HepG2 (cell line): ENCODE measurements around the gene ADI1. TPM values are rescaled to one million over a fixed set of nuclear protein-coding genes. Genes with fewer than 3 reads are reported as not detected.

ENCODE experiments used
- DZIP1 ChIP-seq: sonication (generic); formaldehyde crosslinking; IDR thresholded peaks from 2 replicates; pipeline ENCODE4 v1.5.0; 2020; ENCODE audit warnings: mild to moderate bottlenecking, missing genetic modification reagents
- IRF1 ChIP-seq: sonication (generic); formaldehyde crosslinking; IDR thresholded peaks from 2 replicates; pipeline ENCODE4 v1.4.0; 2020; ENCODE audit warnings: low read depth, mild to moderate bottlenecking, missing genetic modification reagents
- KDM3A ChIP-seq: IDR thresholded peaks from 2 replicates; pipeline ENCODE4 v1.6.1; 2018; ENCODE audit warnings: low read depth, missing compliant biosample characterization
- MIXL1 ChIP-seq: IDR thresholded peaks from 2 replicates; pipeline ENCODE4 v1.6.1; 2016
- MTA1 ChIP-seq: sonication (generic); formaldehyde crosslinking; IDR thresholded peaks from 2 replicates; pipeline ENCODE4 v1.4.0; 2020; ENCODE audit warnings: missing genetic modification reagents, mild to moderate bottlenecking, borderline replicate concordance
- NR2F2 ChIP-seq: IDR thresholded peaks from 2 replicates; pipeline ENCODE4 v1.6.1; 2012; ENCODE audit warnings: low read depth, inconsistent platforms, borderline replicate concordance
- RFX3 ChIP-seq: IDR thresholded peaks from 2 replicates; pipeline ENCODE4 v1.6.1; 2016; ENCODE audit warnings: missing biosample characterization, missing genetic modification reagents
- ZIK1 ChIP-seq: sonication (generic); formaldehyde crosslinking; IDR thresholded peaks from 2 replicates; pipeline ENCODE4 v1.5.0; 2020; ENCODE audit warnings: mild to moderate bottlenecking, low read depth, missing genetic modification reagents, borderline replicate concordance
- ZNF367 ChIP-seq: sonication (generic); formaldehyde crosslinking; IDR thresholded peaks from 2 replicates; pipeline ENCODE4 v1.4.0; 2020; ENCODE audit warnings: missing genetic modification reagents, borderline replicate concordance
- ZNF382 ChIP-seq: sonication (generic); formaldehyde crosslinking; IDR thresholded peaks from 2 replicates; pipeline ENCODE4 v1.5.0; 2020; ENCODE audit warnings: missing genetic modification reagents, mild to moderate bottlenecking, borderline replicate concordance
- ZNF672 ChIP-seq: sonication (generic); formaldehyde crosslinking; IDR thresholded peaks from 2 replicates; pipeline ENCODE4 v1.8.1; 2022; ENCODE audit warnings: missing genetic modification reagents
- ZNF761 ChIP-seq: sonication (generic); formaldehyde crosslinking; conservative IDR thresholded peaks from 2 replicates; pipeline ENCODE4 v1.4.0; 2020; ENCODE audit warnings: mild to moderate bottlenecking, missing genetic modification reagents
- polyA plus RNA-seq, 8 experiments: library from polyadenylated mRNA; depleted of rRNA in 3 of 8; stranded (reverse) in 7 of 8; unstranded in 1 of 8; fragments of >200 nt; fragmentation: Illumina TruSeq in 4 of 8; extraction: Trizol in 4 of 8; gene quantifications; 2 replicates each; pipeline versions ENCODE4 v1.2.1 to v1.2.3, GENCODE V29; 2011 to 2016; ENCODE audit warnings: low read depth in 4 of 8, missing spikeins in 1 of 8, mixed read lengths in 1 of 8; ENCODE audit not compliant: insufficient read depth in 1 of 8
- total RNA-seq, 5 experiments: library from RNA; depleted of rRNA; stranded (reverse); fragments of >200 nt; fragmentation: Illumina TruSeq; extraction: Trizol; gene quantifications; 2 replicates each; pipeline ENCODE4 v1.2.3, GENCODE V29; 2016; ENCODE audit warnings: low read depth in 1 of 5
- TF ChIP-seq, protein P1 (sequence below): fragments of 450-650 bp; IDR thresholded peaks from 2 replicates; pipeline ENCODE4 v1.6.1; 2017; ENCODE audit warnings: mild to moderate bottlenecking
- TF ChIP-seq, protein P2 (sequence below): IDR thresholded peaks from 2 replicates; pipeline ENCODE4 v1.6.1; 2012; ENCODE audit warnings: low read depth, low read length, improper control_type of control experiment
- TF ChIP-seq, protein P3 (sequence below), 2 experiments: sonication (generic) in 1 of 2; formaldehyde crosslinking in 1 of 2; IDR thresholded peaks; 2 replicates each; pipeline versions ENCODE4 v1.4.0 to v1.6.1; 2016 to 2020; ENCODE audit warnings: borderline replicate concordance in 1 of 2, low read depth in 1 of 2, mild to moderate bottlenecking in 1 of 2, missing genetic modification reagents in 1 of 2

Gene ADI1
- total and polyA plus RNA-seq, 2 of the 13 experiments (the other 11 are each of a cell fraction or from before 2014, with no cell fraction given) = 28.7 to 123 TPM

DNA sequence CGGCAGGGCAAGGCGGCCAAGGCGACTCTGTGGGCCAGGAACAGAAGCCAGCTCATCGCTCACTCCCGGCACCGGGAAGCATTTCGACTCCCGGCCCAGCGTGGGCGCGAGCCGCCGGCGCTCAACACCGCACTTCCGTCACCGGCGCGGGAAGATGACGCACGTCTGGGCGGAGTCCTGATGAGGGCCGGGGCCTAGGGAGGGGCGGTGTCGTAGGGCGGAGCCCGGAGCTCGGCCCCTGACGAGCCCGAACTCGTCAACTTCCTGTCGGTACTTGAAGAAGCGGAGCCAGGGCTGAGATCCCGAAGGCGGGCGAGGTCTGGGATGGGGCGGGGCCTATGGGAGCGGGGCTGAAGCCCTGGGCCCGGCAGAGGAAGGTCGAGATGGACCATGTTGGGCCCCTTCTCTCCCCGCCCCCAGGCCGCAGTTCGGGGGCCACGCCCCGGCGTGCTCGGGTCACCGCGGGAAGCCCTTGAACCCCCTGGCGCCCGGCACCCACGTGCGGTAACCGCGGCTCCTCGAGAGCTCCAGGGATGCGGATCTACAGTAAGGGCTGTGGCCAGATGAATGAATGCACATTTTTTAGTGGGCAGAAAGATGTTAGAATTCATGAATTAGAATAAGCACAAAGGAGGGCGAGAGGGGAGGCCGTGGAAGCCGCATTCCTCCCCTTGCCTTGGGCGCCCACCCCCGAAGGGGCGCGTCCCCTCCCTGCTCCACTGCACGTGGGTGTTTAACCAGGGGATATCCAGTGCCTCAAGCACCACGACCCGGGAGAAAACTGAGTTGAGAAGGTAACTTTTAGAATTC lies 39.1 kb upstream of the ADI1 start, which contains the start of gene RNASEH1 (continued):
- TF ChIP-seq, protein P1, sequence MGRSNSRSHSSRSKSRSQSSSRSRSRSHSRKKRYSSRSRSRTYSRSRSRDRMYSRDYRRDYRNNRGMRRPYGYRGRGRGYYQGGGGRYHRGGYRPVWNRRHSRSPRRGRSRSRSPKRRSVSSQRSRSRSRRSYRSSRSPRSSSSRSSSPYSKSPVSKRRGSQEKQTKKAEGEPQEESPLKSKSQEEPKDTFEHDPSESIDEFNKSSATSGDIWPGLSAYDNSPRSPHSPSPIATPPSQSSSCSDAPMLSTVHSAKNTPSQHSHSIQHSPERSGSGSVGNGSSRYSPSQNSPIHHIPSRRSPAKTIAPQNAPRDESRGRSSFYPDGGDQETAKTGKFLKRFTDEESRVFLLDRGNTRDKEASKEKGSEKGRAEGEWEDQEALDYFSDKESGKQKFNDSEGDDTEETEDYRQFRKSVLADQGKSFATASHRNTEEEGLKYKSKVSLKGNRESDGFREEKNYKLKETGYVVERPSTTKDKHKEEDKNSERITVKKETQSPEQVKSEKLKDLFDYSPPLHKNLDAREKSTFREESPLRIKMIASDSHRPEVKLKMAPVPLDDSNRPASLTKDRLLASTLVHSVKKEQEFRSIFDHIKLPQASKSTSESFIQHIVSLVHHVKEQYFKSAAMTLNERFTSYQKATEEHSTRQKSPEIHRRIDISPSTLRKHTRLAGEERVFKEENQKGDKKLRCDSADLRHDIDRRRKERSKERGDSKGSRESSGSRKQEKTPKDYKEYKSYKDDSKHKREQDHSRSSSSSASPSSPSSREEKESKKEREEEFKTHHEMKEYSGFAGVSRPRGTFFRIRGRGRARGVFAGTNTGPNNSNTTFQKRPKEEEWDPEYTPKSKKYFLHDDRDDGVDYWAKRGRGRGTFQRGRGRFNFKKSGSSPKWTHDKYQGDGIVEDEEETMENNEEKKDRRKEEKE = no peak
- TF ChIP-seq ZNF672 (CRISPR knock-in tag) (no peak), MTA1 (CRISPR knock-in tag) (peak; percentile 97), DZIP1 (CRISPR knock-in tag) (peak; percentile 94; the same call in 1 of the 2 replicates), ZNF761 (CRISPR knock-in tag) (peak; percentile 99), KDM3A (peak; percentile 77; the same call in 1 of the 2 replicates), ZNF382 (CRISPR knock-in tag) (no peak), IRF1 (CRISPR knock-in tag) (peak; percentile 71), NR2F2 (peak; percentile 5; the same call in 1 of the 2 replicates), ZNF367 (CRISPR knock-in tag) (peak; percentile 61; the same call in 1 of the 2 replicates), MIXL1 (CRISPR knock-in tag) (0 out of 2 replicates have a peak, but pooled peaks have one; percentile 37), RFX3 (CRISPR knock-in tag) (no peak), ZIK1 (CRISPR knock-in tag) (peak; percentile 60; the same call in 1 of the 2 replicates)
- TF ChIP-seq, protein P2, sequence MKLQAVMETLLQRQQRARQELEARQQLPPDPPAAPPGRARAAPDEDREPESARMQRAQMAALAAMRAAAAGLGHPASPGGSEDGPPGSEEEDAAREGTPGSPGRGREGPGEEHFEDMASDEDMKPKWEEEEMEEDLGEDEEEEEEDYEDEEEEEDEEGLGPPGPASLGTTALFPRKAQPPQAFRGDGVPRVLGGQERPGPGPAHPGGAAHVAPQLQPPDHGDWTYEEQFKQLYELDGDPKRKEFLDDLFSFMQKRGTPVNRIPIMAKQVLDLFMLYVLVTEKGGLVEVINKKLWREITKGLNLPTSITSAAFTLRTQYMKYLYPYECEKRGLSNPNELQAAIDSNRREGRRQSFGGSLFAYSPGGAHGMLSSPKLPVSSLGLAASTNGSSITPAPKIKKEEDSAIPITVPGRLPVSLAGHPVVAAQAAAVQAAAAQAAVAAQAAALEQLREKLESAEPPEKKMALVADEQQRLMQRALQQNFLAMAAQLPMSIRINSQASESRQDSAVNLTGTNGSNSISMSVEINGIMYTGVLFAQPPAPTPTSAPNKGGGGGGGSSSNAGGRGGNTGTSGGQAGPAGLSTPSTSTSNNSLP = no peak
- TF ChIP-seq, protein P3, sequence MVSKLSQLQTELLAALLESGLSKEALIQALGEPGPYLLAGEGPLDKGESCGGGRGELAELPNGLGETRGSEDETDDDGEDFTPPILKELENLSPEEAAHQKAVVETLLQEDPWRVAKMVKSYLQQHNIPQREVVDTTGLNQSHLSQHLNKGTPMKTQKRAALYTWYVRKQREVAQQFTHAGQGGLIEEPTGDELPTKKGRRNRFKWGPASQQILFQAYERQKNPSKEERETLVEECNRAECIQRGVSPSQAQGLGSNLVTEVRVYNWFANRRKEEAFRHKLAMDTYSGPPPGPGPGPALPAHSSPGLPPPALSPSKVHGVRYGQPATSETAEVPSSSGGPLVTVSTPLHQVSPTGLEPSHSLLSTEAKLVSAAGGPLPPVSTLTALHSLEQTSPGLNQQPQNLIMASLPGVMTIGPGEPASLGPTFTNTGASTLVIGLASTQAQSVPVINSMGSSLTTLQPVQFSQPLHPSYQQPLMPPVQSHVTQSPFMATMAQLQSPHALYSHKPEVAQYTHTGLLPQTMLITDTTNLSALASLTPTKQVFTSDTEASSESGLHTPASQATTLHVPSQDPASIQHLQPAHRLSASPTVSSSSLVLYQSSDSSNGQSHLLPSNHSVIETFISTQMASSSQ (IDR thresholded peaks at IDR 0.05; ENCODE audit: low read depth) = no peak
- TF ChIP-seq, protein P3 (CRISPR knock-in tag; IDR thresholded peaks at IDR 0.05; ENCODE audit: borderline replicate concordance) = peak; percentile 91
